ENCODE results near the gene NUDT22.

The NUDT22 gene

DNA sequence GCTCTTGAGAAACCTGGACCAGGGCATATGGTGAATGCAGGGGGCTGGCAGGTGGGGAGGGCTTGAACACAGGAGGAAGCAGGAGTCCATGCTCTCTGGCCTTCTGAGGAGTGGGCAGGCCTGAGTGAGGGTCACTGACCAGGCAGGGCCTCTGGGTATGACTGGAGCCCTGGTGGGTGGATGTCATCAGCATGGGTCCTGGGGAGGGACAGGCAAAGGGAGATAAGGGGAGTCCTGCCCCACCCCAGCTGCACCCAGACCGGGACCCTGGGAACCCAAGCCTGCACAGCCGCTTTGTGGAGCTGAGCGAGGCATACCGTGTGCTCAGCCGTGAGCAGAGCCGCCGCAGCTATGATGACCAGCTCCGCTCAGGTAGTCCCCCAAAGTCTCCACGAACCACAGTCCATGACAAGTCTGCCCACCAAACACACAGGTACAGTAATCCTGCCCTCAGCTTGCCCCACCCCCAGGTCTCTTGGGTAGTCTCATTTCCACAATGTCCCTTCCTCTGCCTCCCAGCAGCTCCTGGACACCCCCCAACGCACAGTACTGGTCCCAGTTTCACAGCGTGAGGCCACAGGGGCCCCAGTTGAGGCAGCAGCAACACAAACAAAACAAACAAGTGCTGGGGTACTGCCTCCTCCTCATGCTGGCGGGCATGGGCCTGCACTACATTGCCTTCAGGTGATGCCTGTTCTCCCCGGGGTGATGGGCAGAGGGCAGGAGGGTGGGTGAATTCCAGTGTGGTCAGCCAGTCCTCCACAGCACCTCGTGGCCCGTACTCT lies 6.3 kb downstream of the NUDT22 start:
- TF ChIP-seq, protein P1, sequence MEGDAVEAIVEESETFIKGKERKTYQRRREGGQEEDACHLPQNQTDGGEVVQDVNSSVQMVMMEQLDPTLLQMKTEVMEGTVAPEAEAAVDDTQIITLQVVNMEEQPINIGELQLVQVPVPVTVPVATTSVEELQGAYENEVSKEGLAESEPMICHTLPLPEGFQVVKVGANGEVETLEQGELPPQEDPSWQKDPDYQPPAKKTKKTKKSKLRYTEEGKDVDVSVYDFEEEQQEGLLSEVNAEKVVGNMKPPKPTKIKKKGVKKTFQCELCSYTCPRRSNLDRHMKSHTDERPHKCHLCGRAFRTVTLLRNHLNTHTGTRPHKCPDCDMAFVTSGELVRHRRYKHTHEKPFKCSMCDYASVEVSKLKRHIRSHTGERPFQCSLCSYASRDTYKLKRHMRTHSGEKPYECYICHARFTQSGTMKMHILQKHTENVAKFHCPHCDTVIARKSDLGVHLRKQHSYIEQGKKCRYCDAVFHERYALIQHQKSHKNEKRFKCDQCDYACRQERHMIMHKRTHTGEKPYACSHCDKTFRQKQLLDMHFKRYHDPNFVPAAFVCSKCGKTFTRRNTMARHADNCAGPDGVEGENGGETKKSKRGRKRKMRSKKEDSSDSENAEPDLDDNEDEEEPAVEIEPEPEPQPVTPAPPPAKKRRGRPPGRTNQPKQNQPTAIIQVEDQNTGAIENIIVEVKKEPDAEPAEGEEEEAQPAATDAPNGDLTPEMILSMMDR (IDR thresholded peaks at IDR 0.05; ENCODE audit: low read depth, low read length, missing control alignments), result no peak
- no peaks in the 10 kb centered on the region for H3K27me3 ChIP-seq (replicated peaks)
- DNase-seq, result no peak
- no peak overlapping the region for H3K4me3 ChIP-seq (ENCODE audit: low read depth, low read length)
- H3K27ac ChIP-seq, result no peak overlapping the region
- no peaks in the 10 kb centered on the region for H3K36me3 ChIP-seq (replicated peaks)
- in situ Hi-C loops (cut with HindIII; ENCODE audit: low pct_ligation_motif_present, low sequenced_read_pairs), result no loop called here

DNA sequence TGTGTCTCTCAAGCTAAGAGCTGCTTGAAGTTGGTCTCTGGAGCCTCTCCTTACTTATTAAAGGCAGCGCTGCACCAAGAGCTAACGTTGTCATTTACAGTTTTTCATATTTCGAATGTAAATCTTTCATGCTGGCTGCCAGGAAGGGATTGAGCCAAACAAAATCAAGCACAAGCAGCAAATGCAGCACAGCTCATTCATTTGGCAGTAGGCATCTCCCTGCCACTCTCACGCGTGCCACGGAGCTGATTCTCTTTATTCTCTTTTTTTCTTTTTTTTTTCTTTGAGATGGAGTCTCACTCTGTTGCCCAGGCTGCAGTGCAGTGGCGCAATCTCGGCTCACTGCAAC lies 6.9 kb downstream of the NUDT22 start:
- Histone ChIP-seq H3K4me3 (ENCODE audit: low read depth, low read length) (no peak overlapping the region), H3K27me3 (replicated peaks) (no peaks in the 10 kb centered on the region), H3K27ac (no peak overlapping the region), H3K36me3 (replicated peaks) (peaks cover 4% of the 10 kb centered on the region)
- TF ChIP-seq, protein P1 (IDR thresholded peaks at IDR 0.05; ENCODE audit: low read depth, low read length, missing control alignments), result no peak
- no peak for DNase-seq
- in situ Hi-C loops (cut with HindIII; ENCODE audit: low pct_ligation_motif_present, low sequenced_read_pairs), result no loop called here

DNA sequence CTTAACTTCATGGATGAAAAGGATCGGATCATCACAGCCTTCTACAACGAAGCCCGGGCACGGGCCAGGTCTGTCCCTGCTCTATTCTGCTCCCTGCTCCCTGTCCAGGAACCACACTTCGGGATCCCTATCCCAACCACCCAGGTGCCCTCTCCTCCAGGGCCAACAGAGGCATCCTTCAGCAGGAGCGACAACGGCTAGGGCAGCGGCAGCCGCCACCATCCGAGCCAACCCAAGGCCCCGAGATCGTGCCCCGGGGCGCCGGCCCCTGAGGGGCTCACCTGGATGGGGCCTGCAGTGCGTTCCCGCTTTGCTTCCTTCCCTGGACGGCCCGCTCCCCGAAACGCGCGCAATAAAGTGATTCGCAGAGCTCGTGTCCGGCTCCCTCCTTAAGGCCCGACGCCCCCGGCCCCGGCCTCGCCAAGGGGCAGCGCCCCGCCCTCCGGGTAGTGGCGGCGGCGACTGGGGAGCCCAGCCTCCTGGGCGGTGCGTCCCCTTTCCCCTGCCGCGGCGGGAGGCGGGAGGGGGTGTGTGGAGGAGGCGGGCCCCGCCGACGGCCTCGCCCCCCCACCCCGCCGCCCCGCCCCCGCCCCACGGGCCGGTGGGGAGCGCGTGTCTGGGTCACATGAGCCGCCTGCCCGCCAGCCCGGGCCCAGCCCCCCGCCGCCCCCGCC lies 8.0 kb downstream of the NUDT22 start, which contains the start of gene VEGFB:
Gene VEGFB, plus strand, starts transcription at position 672 of the 674 bp plus-strand sequence. CDS start 250 bp downstream, outside the sequence.
- no peak within 1 kb of the TSS for H3K27ac ChIP-seq
- no peak for DNase-seq
- H3K4me3 ChIP-seq (ENCODE audit: low read depth, low read length), result peak within 1 kb of the TSS; percentile 63
- no peaks in the 10 kb centered on the region for H3K27me3 ChIP-seq (replicated peaks)
- in situ Hi-C loops (cut with HindIII; ENCODE audit: low pct_ligation_motif_present, low sequenced_read_pairs), result no loop called here
- peaks cover 7% of the 10 kb centered on the region for H3K36me3 ChIP-seq (replicated peaks)
- TF ChIP-seq, protein P1 (IDR thresholded peaks at IDR 0.05; ENCODE audit: low read depth, low read length, missing control alignments), result no peak

- DNase-seq, result no peak
- H3K27ac ChIP-seq, result no peak overlapping the region
- H3K27me3 ChIP-seq (replicated peaks), result no peaks in the 10 kb centered on the region
- in situ Hi-C loops (cut with HindIII; ENCODE audit: low pct_ligation_motif_present, low sequenced_read_pairs), result no loop called here
- peak overlapping the region; percentile 63 for H3K4me3 ChIP-seq (ENCODE audit: low read depth, low read length)
- TF ChIP-seq, protein P1 (IDR thresholded peaks at IDR 0.05; ENCODE audit: low read depth, low read length, missing control alignments), result no peak
- H3K36me3 ChIP-seq (replicated peaks), result peaks cover 7% of the 10 kb centered on the region
These were observed 8.7 kb downstream of the NUDT22 start for GRCh38 chr11:64234647-64235379.

GRCh38 chr11:64235437-64236161 lies 9.5 kb downstream of the NUDT22 start:
- H3K4me3 ChIP-seq (ENCODE audit: low read depth, low read length), result peak overlapping the region; percentile 63
- H3K27me3 ChIP-seq (replicated peaks), result no peaks in the 10 kb centered on the region
- H3K36me3 ChIP-seq (replicated peaks), result peaks cover 7% of the 10 kb centered on the region
- in situ Hi-C loops (cut with HindIII; ENCODE audit: low pct_ligation_motif_present, low sequenced_read_pairs), result no loop called here
- DNase-seq, result no peak
- TF ChIP-seq, protein P1 (IDR thresholded peaks at IDR 0.05; ENCODE audit: low read depth, low read length, missing control alignments), result no peak
- no peak overlapping the region for H3K27ac ChIP-seq

Data from brain microvascular endothelial cell (primary cell).